ENCODE results near the gene TMEM242.

DNA sequence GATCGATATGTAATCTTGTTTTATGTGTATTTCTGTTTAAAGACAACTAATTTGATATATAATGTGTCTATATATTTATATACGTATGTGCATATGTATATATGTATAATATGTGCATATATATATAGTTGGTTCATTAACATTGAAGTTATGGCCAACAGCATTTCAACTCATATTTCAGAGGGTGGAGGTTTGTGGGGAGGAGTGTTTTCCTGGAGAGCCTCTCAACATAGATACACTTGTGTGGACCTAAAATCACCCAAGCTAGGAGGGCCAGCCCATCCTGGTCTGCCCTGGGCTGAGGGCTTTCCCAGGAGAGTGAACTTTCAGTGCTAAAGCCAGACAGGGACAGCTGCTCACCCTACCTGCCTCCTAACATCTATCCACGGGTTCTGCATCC lies 68.8 kb downstream of the TMEM242 start:
- TF ChIP-seq, protein P1, sequence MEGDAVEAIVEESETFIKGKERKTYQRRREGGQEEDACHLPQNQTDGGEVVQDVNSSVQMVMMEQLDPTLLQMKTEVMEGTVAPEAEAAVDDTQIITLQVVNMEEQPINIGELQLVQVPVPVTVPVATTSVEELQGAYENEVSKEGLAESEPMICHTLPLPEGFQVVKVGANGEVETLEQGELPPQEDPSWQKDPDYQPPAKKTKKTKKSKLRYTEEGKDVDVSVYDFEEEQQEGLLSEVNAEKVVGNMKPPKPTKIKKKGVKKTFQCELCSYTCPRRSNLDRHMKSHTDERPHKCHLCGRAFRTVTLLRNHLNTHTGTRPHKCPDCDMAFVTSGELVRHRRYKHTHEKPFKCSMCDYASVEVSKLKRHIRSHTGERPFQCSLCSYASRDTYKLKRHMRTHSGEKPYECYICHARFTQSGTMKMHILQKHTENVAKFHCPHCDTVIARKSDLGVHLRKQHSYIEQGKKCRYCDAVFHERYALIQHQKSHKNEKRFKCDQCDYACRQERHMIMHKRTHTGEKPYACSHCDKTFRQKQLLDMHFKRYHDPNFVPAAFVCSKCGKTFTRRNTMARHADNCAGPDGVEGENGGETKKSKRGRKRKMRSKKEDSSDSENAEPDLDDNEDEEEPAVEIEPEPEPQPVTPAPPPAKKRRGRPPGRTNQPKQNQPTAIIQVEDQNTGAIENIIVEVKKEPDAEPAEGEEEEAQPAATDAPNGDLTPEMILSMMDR (conservative IDR thresholded peaks at IDR 0.05; ENCODE audit: low read length), result no peak
- TF ChIP-seq EZH2phosphoT487 (IDR thresholded peaks at IDR 0.05; ENCODE audit: borderline replicate concordance), result no peak

Measured in Loucy (cell line).